Calu3 (cell line): ENCODE measurements around the gene MYRIP. TPM values are rescaled to one million over a fixed set of nuclear protein-coding genes. Genes with fewer than 3 reads are reported as not detected.

Experiments used
- BruUV-seq: library from RNA; stranded (reverse); fragments of 400-500 nt; replicated peaks from 2 replicates; lab custom pipeline; 2021; lab: Mats Ljungman, UMichigan
- CTCF ChIA-PET: fragments of 300-600 bp; sonication (Branson Sonifier 250); formaldehyde crosslinking; loops from one replicate; lab custom pipeline; 2022; ENCODE audit warnings: antibody characterized with exemption; lab: Charles Lee
- DNase-seq: peaks from one replicate; pipeline ENCODE4 v3.0.0; 2022
- H3K27ac Mint-ChIP-seq: one replicate; pipeline ENCODE4 v1.8.0; 2022; ENCODE audit warnings: mixed read lengths; ENCODE audit not compliant: unreplicated experiment
- H3K27me3 Mint-ChIP-seq: one replicate; pipeline ENCODE4 v1.8.0; 2022; ENCODE audit warnings: mixed read lengths; ENCODE audit not compliant: unreplicated experiment
- H3K36me3 Mint-ChIP-seq: one replicate; pipeline ENCODE4 v1.8.0; 2022; ENCODE audit warnings: mild to moderate bottlenecking, moderate library complexity, mixed read lengths; ENCODE audit not compliant: insufficient read depth, unreplicated experiment
- H3K4me1 Mint-ChIP-seq: one replicate; pipeline ENCODE4 v1.8.0; 2022; ENCODE audit warnings: mild to moderate bottlenecking, low read depth, mixed read lengths; ENCODE audit not compliant: unreplicated experiment
- H3K4me3 Mint-ChIP-seq: one replicate; pipeline ENCODE4 v1.8.0; 2022; ENCODE audit warnings: mild to moderate bottlenecking, low read depth, moderate library complexity, mixed read lengths; ENCODE audit not compliant: unreplicated experiment
- H3K9me3 Mint-ChIP-seq: one replicate; pipeline ENCODE4 v1.8.0; 2022; ENCODE audit warnings: low read depth, mixed read lengths; ENCODE audit not compliant: unreplicated experiment
- intact Hi-C: fragments of 100-400 bp; cut with micrococcal nuclease; formaldehyde crosslinking; loops from one replicate; pipeline ENCODE4 v1.10.0; 2022; ENCODE audit not compliant: unreplicated experiment
- total RNA-seq: library from RNA; stranded (reverse); gene quantifications from 2 replicates; pipeline ENCODE4 v1.2.3, GENCODE V29; 2022
- TF ChIP-seq, protein P1 (sequence below): fragments of 200-600 bp; IDR thresholded peaks from one replicate; pipeline ENCODE4 v1.8.0; 2022; ENCODE audit warnings: antibody characterized with exemption; ENCODE audit not compliant: unreplicated experiment

The MYRIP gene
- total RNA-seq, 1 experiment from 2014 or later, result 5.6 TPM

GRCh38 chr3:40116478-40117177 lies 307.2 kb downstream of the MYRIP start:
- Mint-ChIP-seq H3K4me1 (peaks cover 64% of the 10 kb centered on the region), H3K36me3 (peaks cover 19% of the 10 kb centered on the region), H3K4me3 (peak overlapping the region; percentile 28), H3K9me3 (no peaks in the 10 kb centered on the region), H3K27ac (peak overlapping the region; percentile 86), H3K27me3 (no peaks in the 10 kb centered on the region)
- TF ChIP-seq, protein P1, sequence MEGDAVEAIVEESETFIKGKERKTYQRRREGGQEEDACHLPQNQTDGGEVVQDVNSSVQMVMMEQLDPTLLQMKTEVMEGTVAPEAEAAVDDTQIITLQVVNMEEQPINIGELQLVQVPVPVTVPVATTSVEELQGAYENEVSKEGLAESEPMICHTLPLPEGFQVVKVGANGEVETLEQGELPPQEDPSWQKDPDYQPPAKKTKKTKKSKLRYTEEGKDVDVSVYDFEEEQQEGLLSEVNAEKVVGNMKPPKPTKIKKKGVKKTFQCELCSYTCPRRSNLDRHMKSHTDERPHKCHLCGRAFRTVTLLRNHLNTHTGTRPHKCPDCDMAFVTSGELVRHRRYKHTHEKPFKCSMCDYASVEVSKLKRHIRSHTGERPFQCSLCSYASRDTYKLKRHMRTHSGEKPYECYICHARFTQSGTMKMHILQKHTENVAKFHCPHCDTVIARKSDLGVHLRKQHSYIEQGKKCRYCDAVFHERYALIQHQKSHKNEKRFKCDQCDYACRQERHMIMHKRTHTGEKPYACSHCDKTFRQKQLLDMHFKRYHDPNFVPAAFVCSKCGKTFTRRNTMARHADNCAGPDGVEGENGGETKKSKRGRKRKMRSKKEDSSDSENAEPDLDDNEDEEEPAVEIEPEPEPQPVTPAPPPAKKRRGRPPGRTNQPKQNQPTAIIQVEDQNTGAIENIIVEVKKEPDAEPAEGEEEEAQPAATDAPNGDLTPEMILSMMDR, result no peak
- CTCF ChIA-PET, result interaction anchor here (0.6 kb wide), 1 partner anchor 18 kb away, joined by 5 read pairs; no protein-coding TSS in a partner anchor
- intact Hi-C loops, result loop anchor here (5.0 to 10.0 kb wide), 6 partner anchors 61 to 579 kb away; no protein-coding TSS in a partner anchor
- BruUV-seq, result no TSS peak
- peak; percentile 74 for DNase-seq

GRCh38 chr3:40118091-40118490 lies 308.7 kb downstream of the MYRIP start:
- Mint-ChIP-seq H3K27me3 (no peaks in the 10 kb centered on the region), H3K9me3 (no peaks in the 10 kb centered on the region), H3K4me1 (peaks cover 66% of the 10 kb centered on the region), H3K4me3 (no peak overlapping the region), H3K36me3 (peaks cover 19% of the 10 kb centered on the region), H3K27ac (peak overlapping the region; percentile 86)
- TF ChIP-seq, protein P1, result no peak
- CTCF ChIA-PET, result no interaction called here
- no TSS peak for BruUV-seq
- no peak for DNase-seq
- intact Hi-C loops, result loop anchor here (5.0 to 10.0 kb wide), 6 partner anchors 59 to 581 kb away; no protein-coding TSS in a partner anchor

- peaks cover 19% of the 10 kb centered on the region for H3K36me3 Mint-ChIP-seq
- TF ChIP-seq, protein P1, result no peak
- H3K4me1 Mint-ChIP-seq, result peaks cover 55% of the 10 kb centered on the region
- H3K27me3 Mint-ChIP-seq, result no peaks in the 10 kb centered on the region
- H3K27ac Mint-ChIP-seq, result no peak overlapping the region
- no peak overlapping the region for H3K4me3 Mint-ChIP-seq
- intact Hi-C loops, result no loop called here
- DNase-seq, result no peak
- no peaks in the 10 kb centered on the region for H3K9me3 Mint-ChIP-seq
- CTCF ChIA-PET, result interaction anchor here (0.8 to 1.3 kb wide), 3 partner anchors 12 to 48 kb away, joined by 3 to 4 read pairs (median 3); no protein-coding TSS in a partner anchor
- BruUV-seq, result no TSS peak
Measured at GRCh38 chr3:40120067-40120692, 310.8 kb downstream of the MYRIP start.

DNA sequence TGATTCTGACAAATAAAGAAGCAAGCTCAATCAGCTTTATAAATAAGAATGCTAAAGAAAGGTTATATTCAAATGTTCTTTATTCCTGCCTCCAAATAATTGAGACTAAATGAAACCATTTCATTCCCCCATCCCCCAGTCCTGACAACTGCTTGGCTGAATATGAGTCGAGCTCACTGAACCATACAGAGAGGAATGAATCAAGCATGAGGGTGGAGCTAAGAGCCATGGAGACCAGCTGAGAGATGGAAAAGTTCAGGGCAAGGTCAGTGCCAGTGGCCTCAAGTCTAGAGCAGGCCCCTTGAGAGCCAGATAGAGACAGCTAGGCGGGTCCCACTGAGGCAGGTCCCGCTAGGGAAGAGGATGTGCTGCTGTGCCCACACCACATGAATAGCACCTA lies 311.4 kb downstream of the MYRIP start:
- peaks cover 18% of the 10 kb centered on the region for H3K36me3 Mint-ChIP-seq

More for the DNA sequence above, 311.4 kb downstream of the MYRIP start:
- H3K27ac Mint-ChIP-seq, result no peak overlapping the region
- CTCF ChIA-PET, result interaction anchor here (0.8 to 1.3 kb wide), 3 partner anchors 11 to 49 kb away, joined by 3 to 4 read pairs (median 3); no protein-coding TSS in a partner anchor
- intact Hi-C loops, result no loop called here
- H3K9me3 Mint-ChIP-seq, result peaks cover 2% of the 10 kb centered on the region
- H3K27me3 Mint-ChIP-seq, result no peaks in the 10 kb centered on the region
- BruUV-seq, result no TSS peak
- H3K4me3 Mint-ChIP-seq, result no peak overlapping the region
- peak; percentile 16 for DNase-seq
- TF ChIP-seq, protein P1, result no peak
- peaks cover 55% of the 10 kb centered on the region for H3K4me1 Mint-ChIP-seq
